ENCODE results near the gene ABHD17A. TPM values are rescaled to one million over a fixed set of nuclear protein-coding genes. Genes with fewer than 3 reads are reported as not detected.

ABHD17A gene
- total and polyA plus RNA-seq, 2 of the 8 experiments (the other 6 are each of a cell fraction or from before 2014, with no cell fraction given), result 41.2 to 87.4 TPM

- TF ChIP-seq ATF2 (IDR thresholded peaks at IDR 0.05; ENCODE audit: low read length) (no peak), EZH2 (IDR thresholded peaks at IDR 0.05; ENCODE audit: low read depth, low read length, severe bottlenecking) (no peak), NRF1 (IDR thresholded peaks at IDR 0.05; ENCODE audit: low read depth, low read length) (no peak), CREB1 (IDR thresholded peaks at IDR 0.05) (no peak), BRCA1 (IDR thresholded peaks at IDR 0.05; ENCODE audit: low read depth, low read length) (no peak)
Measured at GRCh38 chr19:1849886-1850398, 35.4 kb downstream of the ABHD17A start (continued).
